ENCODE results near the gene PTCH2.
A peak's percentile ranks its signal among the peaks of the same experiment; 100 is the strongest.
"Not testable (repeated sequence)": the region's sequence is repeated elsewhere in the genome, so short reads cannot be mapped to it uniquely, and the experiment has no call there.

Gene PTCH2

GRCh38 chr1:44842862-44843655 is at the start of gene PTCH2:
TSS of gene PTCH2 (minus strand) at chr1:44843253. CDS start at chr1:44842932, 321 bp downstream.
- peak; percentile 37 for DNase-seq

GRCh38 chr1:44890007-44890406 is 47.0 kb upstream of the PTCH2 start:
- no peak for DNase-seq

- DNase-seq, result no peak
Observed at GRCh38 chr1:44885406-44885805, 42.4 kb upstream of the PTCH2 start.

GRCh38 chr1:44884746-44885145 is 41.7 kb upstream of the PTCH2 start:
- no peak for DNase-seq

GRCh38 chr1:44881011-44881632 is 38.1 kb upstream of the PTCH2 start:
- no peak for DNase-seq

GRCh38 chr1:44874155-44874554 is 31.1 kb upstream of the PTCH2 start:
- DNase-seq, result no peak

- no peak for DNase-seq
Observed at GRCh38 chr1:44870096-44870495, 27.0 kb upstream of the PTCH2 start.

- DNase-seq, result no peak
Observed at GRCh38 chr1:44867801-44868200, 24.7 kb upstream of the PTCH2 start.

- no peak for DNase-seq
Observed at GRCh38 chr1:44862829-44863401, 19.9 kb upstream of the PTCH2 start.

- no peak for DNase-seq
Observed at GRCh38 chr1:44860891-44861425, 17.9 kb upstream of the PTCH2 start.

- DNase-seq, result no peak
Observed at GRCh38 chr1:44860331-44860730, 17.3 kb upstream of the PTCH2 start.

GRCh38 chr1:44857446-44857845 is 14.4 kb upstream of the PTCH2 start:
- no peak for DNase-seq

- no peak for DNase-seq
Observed at GRCh38 chr1:44855742-44856141, 12.7 kb upstream of the PTCH2 start.

- DNase-seq, result no peak
Observed at GRCh38 chr1:44854970-44855369, 11.9 kb upstream of the PTCH2 start.

- DNase-seq, result no peak
Observed at GRCh38 chr1:44853201-44853600, 10.1 kb upstream of the PTCH2 start.

- no peak for DNase-seq
Observed at GRCh38 chr1:44851308-44851707, 8.3 kb upstream of the PTCH2 start.

GRCh38 chr1:44849575-44850132 is 6.6 kb upstream of the PTCH2 start:
- DNase-seq, result no peak

- DNase-seq, result no peak
Observed at GRCh38 chr1:44848456-44849181, 5.6 kb upstream of the PTCH2 start.

GRCh38 chr1:44847845-44848244 is 4.8 kb upstream of the PTCH2 start:
- no peak for DNase-seq

- no peak for DNase-seq
Observed at GRCh38 chr1:44846985-44847384, 3.9 kb upstream of the PTCH2 start.

- no peak for DNase-seq
Observed at GRCh38 chr1:44842486-44842861, 579 bp downstream of the PTCH2 start.

GRCh38 chr1:44839576-44839975 is 3.5 kb downstream of the PTCH2 start:
- no peak for DNase-seq

- DNase-seq, result not testable (repeated sequence)
Observed at GRCh38 chr1:44838294-44838693, 4.8 kb downstream of the PTCH2 start.

Measured in activated CD8-positive, alpha-beta memory T cell treated with anti-CD3 and anti-CD28 coated beads, Interleukin-2, amount 50 U/mL, for 4 hours (primary cell).